NCI-H460 (cell line): ENCODE results near the gene TARDBP. TPM values are rescaled to one million over a fixed set of nuclear protein-coding genes. Genes with fewer than 3 reads are reported as not detected.
A peak's percentile ranks its signal among the peaks of the same experiment; 100 is the strongest.
"Not testable (repeated sequence)": the region's sequence is repeated elsewhere in the genome, so short reads cannot be mapped to it uniquely, and the experiment has no call there.

Experiments used
- DNase-seq: peaks from one replicate; pipeline ENCODE4 v3.0.0-alpha.2; 2016; ENCODE audit warnings: low read depth; ENCODE audit errors: extremely low read depth
- polyA plus RNA-seq: library from polyadenylated mRNA; depleted of rRNA; stranded (reverse); fragments of >200 nt; gene quantifications from 2 replicates; pipeline ENCODE4 v1.2.3, GENCODE V29; 2014; cell fraction: nucleus; rRNA removed
- total RNA-seq: library from RNA; depleted of rRNA; stranded (reverse); fragments of >200 nt; shearing (Covaris generic); gene quantifications from 2 replicates; pipeline ENCODE4 v1.2.3, GENCODE V29; 2014; rRNA removed

TARDBP gene
- total RNA-seq: 35.2 and 52.5 TPM in 2 replicates
- 71.0 and 153 TPM in 2 replicates for polyA plus RNA-seq

GRCh38 chr1:11012260-11013159, at the start of gene TARDBP:
Gene TARDBP (plus strand): TSS chr1:11012654. CDS start chr1:11013728, 1,074 bp downstream.
- peak; percentile 77 for DNase-seq

GRCh38 chr1:10965546-10966226, 46.8 kb upstream of the TARDBP start:
- no peak for DNase-seq

GRCh38 chr1:10967090-10967489, 45.4 kb upstream of the TARDBP start:
- DNase-seq: no peak

GRCh38 chr1:10968411-10968826, 44.0 kb upstream of the TARDBP start:
- no peak for DNase-seq

GRCh38 chr1:10969267-10969970, 43.0 kb upstream of the TARDBP start:
- DNase-seq: no peak

GRCh38 chr1:10969971-10970332, 42.5 kb upstream of the TARDBP start:
- no peak for DNase-seq

- no peak for DNase-seq
Measured at GRCh38 chr1:10973552-10973951, 38.9 kb upstream of the TARDBP start.

GRCh38 chr1:10973956-10974881, 38.2 kb upstream of the TARDBP start:
- DNase-seq: no peak

- no peak for DNase-seq
Measured at GRCh38 chr1:10975567-10976326, 36.7 kb upstream of the TARDBP start.

GRCh38 chr1:10978719-10979118, 33.7 kb upstream of the TARDBP start:
- no peak for DNase-seq

- DNase-seq: no peak
Measured at GRCh38 chr1:10979483-10979920, 33.0 kb upstream of the TARDBP start.

- DNase-seq: peak; percentile 3
Measured at GRCh38 chr1:10980094-10980577, 32.3 kb upstream of the TARDBP start.

- DNase-seq: no peak
Measured at GRCh38 chr1:10980841-10981727, 31.4 kb upstream of the TARDBP start.

- DNase-seq: no peak
Measured at GRCh38 chr1:10986525-10986890, 25.9 kb upstream of the TARDBP start.

- no peak for DNase-seq
Measured at GRCh38 chr1:10987840-10988417, 24.5 kb upstream of the TARDBP start.

GRCh38 chr1:10989095-10989494, 23.4 kb upstream of the TARDBP start:
- DNase-seq: no peak

- DNase-seq: not testable (repeated sequence)
Measured at GRCh38 chr1:10989920-10990516, 22.4 kb upstream of the TARDBP start.
